CMK (cell line): ENCODE results near the gene PSORS1C2.

ENCODE experiments used
- DNase-seq: peaks from one replicate; pipeline ENCODE4 v3.0.0-alpha.2; 2010; ENCODE audit warnings: low read depth

The PSORS1C2 gene

GRCh38 chr6:31113861-31114540 is 24.9 kb downstream of the PSORS1C2 start:
- DNase-seq: no peak

GRCh38 chr6:31112478-31112877 is 26.4 kb downstream of the PSORS1C2 start, which contains the start of gene C6orf15:
Gene C6orf15 (minus strand): TSS chr6:31112575. CDS start chr6:31112555, 20 bp downstream.
- no peak for DNase-seq

DNA sequence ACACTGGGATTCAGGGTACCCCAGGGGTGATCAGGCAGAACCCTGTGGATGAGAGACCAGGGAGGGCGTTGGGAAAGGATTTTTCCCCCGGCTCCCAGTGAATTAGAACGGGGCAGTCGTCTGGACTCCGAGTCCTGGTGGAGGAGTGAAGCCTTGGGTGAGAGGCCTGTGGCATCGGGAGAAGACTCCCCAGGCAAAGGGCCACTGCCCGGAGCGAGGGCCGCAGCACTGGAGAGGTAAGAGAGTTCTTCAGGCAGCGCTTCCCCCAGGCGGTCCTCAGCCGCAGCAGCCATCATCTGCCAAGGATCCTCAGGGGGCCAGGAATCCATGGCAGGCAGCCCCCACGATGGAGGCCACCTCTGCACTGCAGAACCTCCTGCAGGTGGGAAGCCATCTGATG is 27.2 kb downstream of the PSORS1C2 start:
- DNase-seq: no peak

- DNase-seq: no peak
Observed at GRCh38 chr6:31110825-31111582, 27.9 kb downstream of the PSORS1C2 start.

GRCh38 chr6:31107052-31107451 is 31.8 kb downstream of the PSORS1C2 start:
- DNase-seq: no peak

GRCh38 chr6:31103136-31103535 is 35.7 kb downstream of the PSORS1C2 start:
- no peak for DNase-seq

GRCh38 chr6:31098449-31098938 is 40.4 kb downstream of the PSORS1C2 start:
- no peak for DNase-seq

GRCh38 chr6:31096656-31097055 is 42.2 kb downstream of the PSORS1C2 start:
- no peak for DNase-seq

DNA sequence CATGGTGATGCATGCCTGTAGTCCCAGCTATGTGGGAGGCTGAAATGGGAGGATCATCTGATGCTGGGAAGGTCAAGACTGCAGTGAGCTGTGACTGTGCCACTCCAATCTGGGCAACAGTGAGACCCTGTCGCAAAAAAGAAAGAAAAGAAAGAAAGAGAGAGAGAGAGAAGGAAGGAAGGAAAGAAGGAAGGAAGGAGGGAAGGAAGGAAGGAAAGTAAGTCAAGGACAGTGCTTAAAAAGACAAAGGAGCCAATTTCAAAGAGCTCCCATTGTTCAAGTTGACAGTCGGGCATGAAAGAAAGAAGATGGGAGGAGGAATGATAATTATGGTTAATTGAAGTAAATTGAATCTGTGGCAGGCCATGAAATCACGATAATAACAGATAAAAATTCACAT is 42.7 kb downstream of the PSORS1C2 start:
- no peak for DNase-seq

- DNase-seq: no peak
Observed at GRCh38 chr6:31094389-31094881, 44.4 kb downstream of the PSORS1C2 start.

DNA sequence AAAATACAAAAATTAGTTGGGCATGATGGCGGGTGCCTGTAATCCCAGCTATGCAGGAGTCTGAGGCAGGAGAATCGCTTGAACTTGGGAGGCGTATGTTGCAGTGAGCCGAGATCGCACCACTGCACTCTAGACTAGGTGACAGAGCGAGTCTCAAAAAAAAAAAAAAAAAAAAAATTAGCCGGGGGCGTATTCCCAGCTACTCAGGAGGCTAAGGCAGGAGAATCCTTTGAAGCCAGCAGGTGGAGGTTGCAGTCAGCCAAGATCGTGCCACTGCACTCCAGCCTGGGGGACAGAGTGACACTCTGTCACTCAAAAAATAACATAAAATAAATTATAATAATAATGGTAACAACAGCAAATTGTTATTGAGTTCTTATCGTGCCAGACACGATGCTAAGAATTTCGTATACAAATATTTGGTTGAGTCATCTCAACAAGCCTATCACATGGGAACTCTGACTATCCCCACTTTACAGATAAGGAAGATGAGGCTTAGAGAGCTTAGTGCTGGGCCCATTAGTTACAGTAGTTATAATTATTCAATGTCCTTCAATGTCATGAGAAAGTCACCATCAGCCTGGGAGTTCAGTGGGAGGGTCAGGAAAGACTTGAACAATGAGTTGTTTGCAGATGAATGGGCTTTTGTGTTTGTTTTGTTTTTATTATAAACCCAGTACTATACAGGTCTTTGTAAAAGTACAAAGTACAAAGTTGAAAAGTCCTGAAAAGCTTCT is 45.9 kb downstream of the PSORS1C2 start:
- no peak for DNase-seq

GRCh38 chr6:31092238-31092637 is 46.6 kb downstream of the PSORS1C2 start:
- no peak for DNase-seq

- no peak for DNase-seq
Observed at GRCh38 chr6:31091680-31092079, 47.2 kb downstream of the PSORS1C2 start.

GRCh38 chr6:31090973-31091364 is 47.9 kb downstream of the PSORS1C2 start:
- no peak for DNase-seq

DNA sequence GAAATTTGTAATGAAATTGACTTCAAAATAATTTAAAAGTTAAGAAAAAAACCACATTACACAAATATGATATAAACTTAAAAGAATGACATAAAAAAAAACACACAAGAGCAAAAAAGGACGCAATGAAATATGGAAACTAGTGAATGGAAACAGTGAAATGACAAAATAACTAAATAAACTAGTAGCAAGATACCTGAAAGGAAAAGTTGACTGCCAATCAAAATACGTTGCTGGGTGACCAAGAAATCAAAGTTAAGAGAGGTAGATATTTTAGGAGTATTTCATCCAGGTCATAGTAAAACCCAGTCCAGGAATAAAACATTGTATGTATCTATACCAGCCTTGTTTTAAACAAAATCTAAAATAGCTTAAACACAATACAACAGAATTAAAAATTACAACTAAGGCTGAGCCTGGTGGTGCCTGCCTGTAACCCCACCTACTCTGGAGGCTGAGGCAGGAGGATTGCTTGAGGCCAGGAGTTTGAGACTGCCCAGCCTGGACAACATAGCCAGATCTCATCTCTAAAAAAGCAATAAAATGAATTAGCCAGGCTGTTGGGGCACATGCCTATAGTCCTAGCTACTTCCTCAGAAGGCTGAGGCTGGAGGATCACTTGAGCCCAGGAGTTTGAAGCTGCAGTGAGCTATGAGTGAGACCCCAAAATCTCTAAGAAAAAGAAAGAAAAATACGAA is 48.4 kb downstream of the PSORS1C2 start:
- no peak for DNase-seq
